Stimulated activated CD8-positive, alpha-beta memory T cell treated with anti-CD3 and anti-CD28 coated beads, Interleukin-2, amount 100 ng/mL, for 48 hours (primary cell): ENCODE data around the gene MEPE.
"Not testable (repeated sequence)": the region's sequence is repeated elsewhere in the genome, so short reads cannot be mapped to it uniquely, and the experiment has no call there.

Source experiments
- DNase-seq, 2 donors: peaks; one replicate each; pipeline ENCODE4 v3.0.0-alpha.2; 2020; ENCODE audit warnings: low read depth in 2 of 2

MEPE gene

DNA sequence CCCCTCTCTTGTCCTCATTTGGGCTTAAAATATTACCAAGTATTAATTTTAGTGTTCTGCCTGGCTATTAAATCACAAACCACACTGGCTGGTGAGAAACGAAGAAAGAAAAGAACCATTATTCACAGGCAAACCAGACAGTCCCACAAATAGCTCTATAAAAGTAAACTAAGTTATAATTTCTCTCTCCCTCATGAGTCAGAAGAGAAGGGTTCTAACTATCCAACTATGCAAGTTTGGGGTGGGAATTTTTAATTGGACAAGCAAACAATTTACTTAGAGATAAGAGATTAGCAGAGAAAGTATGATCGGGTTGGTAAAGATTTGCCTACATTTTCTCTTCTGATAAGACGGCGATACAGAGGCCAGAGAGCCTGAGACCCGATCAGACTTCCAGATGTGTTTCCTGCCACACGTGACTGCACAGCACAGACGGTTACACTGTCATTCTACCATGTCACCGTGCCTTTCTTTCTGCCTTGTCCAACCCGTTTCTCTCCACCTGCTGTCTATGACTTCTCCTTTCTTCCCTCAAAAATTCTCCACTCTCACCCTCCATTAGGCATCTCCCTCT lies 52.3 kb downstream of the MEPE start:
- DNase-seq, result no peak

DNA sequence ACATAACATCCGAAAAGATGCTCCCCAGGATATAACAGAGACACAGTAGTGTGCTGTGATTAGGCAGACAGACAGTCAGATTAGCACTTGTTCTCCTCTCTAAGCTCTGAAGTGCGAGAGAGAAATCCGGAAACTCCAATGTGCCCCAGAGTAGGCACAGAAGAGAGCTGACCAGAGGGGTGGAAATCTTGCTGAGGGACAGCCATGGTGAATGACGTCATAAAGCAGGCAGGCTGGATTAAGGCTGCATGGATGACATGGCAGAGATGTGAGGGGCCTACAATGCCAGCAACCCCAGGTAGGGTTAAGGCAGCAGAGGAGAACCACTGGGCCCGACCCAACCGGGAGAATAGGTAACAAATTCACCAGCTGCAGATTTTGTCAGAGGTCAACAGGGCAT lies 53.3 kb downstream of the MEPE start:
- DNase-seq, result no peak

DNA sequence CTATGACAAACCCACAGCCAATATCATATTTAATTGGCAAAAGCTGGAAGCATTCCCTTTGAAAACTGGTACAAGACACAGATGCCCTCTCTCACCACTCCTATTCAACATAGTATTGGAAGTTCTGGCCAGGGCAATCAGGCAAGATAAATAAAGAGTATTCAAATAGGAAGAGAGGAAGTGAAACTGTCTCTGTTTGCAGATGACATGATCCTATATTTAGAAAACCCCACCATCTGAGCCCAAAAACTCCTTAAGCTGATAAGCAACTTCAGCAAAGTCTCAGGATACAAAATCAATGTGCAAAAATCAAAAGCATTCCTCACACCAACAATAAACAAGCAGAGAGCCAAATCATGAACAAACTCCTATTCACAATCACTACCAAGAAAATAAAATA lies 58.0 kb downstream of the MEPE start:
- DNase-seq, result not testable (repeated sequence)

DNA sequence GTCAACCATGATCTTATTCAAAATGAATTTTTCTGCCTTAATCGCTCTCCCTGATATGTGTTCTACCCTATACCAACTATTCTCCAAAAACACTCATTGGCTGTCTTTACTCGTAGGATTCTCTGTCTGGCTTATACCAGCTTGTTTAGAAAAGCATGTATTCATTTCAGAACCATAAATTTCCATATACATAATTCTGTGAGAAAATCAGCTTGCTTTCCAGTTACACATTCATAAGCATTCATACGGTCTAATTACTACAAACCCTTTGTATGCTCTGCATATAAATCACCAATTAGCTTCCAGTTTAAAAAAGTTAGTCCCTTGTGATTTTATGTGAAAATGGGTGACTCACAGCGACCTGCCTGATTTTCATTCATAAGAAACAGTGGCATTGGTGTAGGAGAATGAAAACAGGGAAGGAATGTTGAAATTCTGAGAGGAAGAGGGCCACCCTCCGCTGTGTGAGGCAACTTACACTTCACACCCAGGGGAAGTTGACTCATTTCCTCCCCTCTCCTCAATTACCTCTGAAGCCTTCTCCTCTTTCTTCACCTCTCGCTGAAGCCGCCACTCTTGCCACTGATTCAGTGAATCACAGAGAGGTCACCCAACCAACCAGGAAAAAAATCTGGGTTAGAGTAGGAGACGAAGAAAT lies 63.3 kb downstream of the MEPE start:
- peak; percentile 1 for DNase-seq
